Measurements from ENCODE around the gene GZMM. TPM values are rescaled to one million over a fixed set of nuclear protein-coding genes. Genes with fewer than 3 reads are reported as not detected.

The GZMM gene
- total RNA-seq, 2 experiments from 2014 or later, result 41.6 to 46.3 TPM

DNA sequence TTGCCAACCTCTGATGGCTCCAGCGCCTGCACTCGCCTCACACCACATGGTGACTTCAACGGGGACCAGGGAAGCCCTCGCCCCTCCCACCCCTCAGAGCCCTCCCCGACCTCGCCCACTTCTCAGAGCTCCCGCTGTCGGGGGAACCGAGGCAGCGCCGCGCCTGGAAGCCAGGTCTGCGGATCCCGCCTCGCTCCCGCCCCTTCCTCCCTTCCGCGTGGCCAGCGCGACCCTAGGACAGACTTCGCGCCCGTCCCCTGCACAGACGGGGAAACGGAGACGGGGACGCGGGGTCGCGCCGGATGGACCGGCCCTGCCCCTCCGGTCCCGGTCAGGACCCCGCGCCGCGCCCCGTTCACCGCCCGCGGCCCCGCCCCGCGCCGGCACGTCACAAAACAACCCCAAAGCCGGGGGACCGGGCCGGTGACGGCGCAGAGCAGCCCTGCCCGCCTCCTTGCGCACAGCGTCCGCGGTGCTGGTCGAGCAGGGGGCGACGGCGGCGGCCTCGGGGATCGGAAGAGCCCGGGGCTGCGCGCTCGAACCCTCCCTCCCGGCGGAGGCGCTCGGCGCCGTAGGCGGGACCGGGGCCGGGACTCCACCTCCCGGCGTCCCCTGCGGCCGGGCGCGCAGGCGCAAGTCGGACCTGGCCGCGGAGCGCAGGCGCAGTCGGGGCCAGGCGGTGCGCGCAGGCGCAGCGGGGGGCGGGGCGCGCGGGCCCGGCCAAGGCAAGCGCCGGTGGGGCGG is 12.7 kb upstream of the GZMM start:
- H3K27me3 ChIP-seq (ENCODE audit: control insufficient read depth in 1 of 2, insufficient read depth in 2 of 2, low read length in 2 of 2), result peaks cover 0 to 3% of the 10 kb centered on the region in 2 experiments
- H3K27ac ChIP-seq (ENCODE audit: low read depth in 1 of 2, low read length in 2 of 2), result peak overlapping the region; percentile 34 to 75
- peaks cover 45% of the 10 kb centered on the region for H3K4me1 ChIP-seq (ENCODE audit: insufficient read depth, low read length)
- no peaks in the 10 kb centered on the region for H3K9me3 Mint-ChIP-seq
- H3K4me3 Mint-ChIP-seq, result peak overlapping the region; percentile 87
- H3K27ac Mint-ChIP-seq, result peak overlapping the region; percentile 61
- TF ChIP-seq, protein P1, sequence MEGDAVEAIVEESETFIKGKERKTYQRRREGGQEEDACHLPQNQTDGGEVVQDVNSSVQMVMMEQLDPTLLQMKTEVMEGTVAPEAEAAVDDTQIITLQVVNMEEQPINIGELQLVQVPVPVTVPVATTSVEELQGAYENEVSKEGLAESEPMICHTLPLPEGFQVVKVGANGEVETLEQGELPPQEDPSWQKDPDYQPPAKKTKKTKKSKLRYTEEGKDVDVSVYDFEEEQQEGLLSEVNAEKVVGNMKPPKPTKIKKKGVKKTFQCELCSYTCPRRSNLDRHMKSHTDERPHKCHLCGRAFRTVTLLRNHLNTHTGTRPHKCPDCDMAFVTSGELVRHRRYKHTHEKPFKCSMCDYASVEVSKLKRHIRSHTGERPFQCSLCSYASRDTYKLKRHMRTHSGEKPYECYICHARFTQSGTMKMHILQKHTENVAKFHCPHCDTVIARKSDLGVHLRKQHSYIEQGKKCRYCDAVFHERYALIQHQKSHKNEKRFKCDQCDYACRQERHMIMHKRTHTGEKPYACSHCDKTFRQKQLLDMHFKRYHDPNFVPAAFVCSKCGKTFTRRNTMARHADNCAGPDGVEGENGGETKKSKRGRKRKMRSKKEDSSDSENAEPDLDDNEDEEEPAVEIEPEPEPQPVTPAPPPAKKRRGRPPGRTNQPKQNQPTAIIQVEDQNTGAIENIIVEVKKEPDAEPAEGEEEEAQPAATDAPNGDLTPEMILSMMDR (IDR thresholded peaks at IDR 0.05), result no peak
- H3K4me1 Mint-ChIP-seq (ENCODE audit: low read depth), result peaks cover 9% of the 10 kb centered on the region
- no peaks in the 10 kb centered on the region for H3K27me3 Mint-ChIP-seq
- peak; percentile 79 for ATAC-seq (ENCODE audit: poor library complexity)
- intact Hi-C loops (cut with DNase I, micrococcal nuclease), result loop anchor here (1.0 to 2.0 kb wide), 6 partner anchors 12 to 132 kb away; partner anchors contain the start of genes BSG (in 1 of the 2), RNF126 (in 1 of the 2) and TPGS1 (in 1 of the 2)
- peaks cover 8% of the 10 kb centered on the region for H3K36me3 Mint-ChIP-seq (ENCODE audit: low read depth)
- ChIA-PET CTCF (interaction anchor here (0.8 to 4.2 kb wide), 4 partner anchors 12 to 53 kb away, joined by 3 to 58 read pairs (median 8); partner anchors contain the start of gene TPGS1), POLR2A (interaction anchor here (0.7 to 6.0 kb wide), 14 partner anchors 10 to 558 kb away, joined by 3 to 75 read pairs (median 5); partner anchors contain the start of gene RNF126)
- peaks cover 12% of the 10 kb centered on the region for H3K36me3 ChIP-seq (ENCODE audit: insufficient read depth, low read length)
- H3K4me3 ChIP-seq (ENCODE audit: low read length), result peak overlapping the region; percentile 72
- DNase-seq, result peak; percentile 70 to 95 (median 88)
- peaks cover 0 to 5% of the 10 kb centered on the region in 2 experiments for H3K9me3 ChIP-seq (ENCODE audit: control insufficient read depth in 1 of 2, insufficient read depth in 1 of 2, low read length in 2 of 2)

DNA sequence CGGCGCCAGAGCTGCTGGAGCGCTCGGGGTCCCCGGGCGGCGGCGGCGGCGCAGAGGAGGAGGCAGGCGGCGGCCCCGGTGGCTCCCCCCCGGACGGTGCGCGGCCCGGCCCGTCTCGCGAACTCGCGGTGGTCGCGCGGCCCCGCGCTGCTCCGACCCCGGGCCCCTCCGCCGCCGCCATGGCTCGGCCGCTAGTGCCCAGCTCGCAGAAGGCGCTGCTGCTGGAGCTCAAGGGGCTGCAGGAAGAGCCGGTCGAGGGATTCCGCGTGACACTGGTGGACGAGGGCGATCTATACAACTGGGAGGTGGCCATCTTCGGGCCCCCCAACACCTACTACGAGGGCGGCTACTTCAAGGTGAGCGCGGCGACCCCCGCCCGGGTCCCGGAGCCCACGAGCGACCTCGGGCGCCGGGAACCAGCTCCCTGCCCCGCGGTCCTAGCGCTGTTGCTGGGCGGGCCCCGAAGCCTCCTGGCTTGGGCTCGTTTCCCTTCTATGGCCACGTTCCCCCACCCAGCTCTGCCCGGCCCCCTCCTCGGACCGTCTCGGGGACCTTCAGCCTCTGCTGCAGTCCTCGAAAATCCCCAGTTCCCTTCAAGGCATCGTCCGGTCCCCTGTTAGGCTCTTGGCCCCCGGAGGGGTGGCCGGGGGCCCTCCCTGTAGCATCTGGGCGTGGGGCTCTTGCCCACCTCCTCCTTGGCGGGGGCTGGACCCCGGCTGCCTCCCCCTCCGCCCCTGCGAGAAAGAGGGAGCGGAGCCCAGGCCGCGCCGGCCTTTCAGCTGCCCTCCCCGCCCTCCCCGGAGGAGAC is 11.9 kb upstream of the GZMM start, which contains the start of gene CDC34:
Gene CDC34 (plus strand): TSS at position 8 of the 808 bp plus-strand sequence. CDS start 172 bp downstream, at position 180.
- Histone ChIP-seq H3K4me1 (ENCODE audit: insufficient read depth, low read length) (peaks cover 45% of the 10 kb centered on the region), H3K36me3 (ENCODE audit: insufficient read depth, low read length) (peaks cover 19% of the 10 kb centered on the region), H3K4me3 (ENCODE audit: low read length) (peak within 1 kb of the TSS; percentile 87), H3K27me3 (ENCODE audit: control insufficient read depth in 1 of 2, insufficient read depth in 2 of 2, low read length in 2 of 2) (no peaks in the 10 kb centered on the region), H3K9me3 (ENCODE audit: control insufficient read depth in 1 of 2, insufficient read depth in 1 of 2, low read length in 2 of 2) (peaks cover 0 to 5% of the 10 kb centered on the region in 2 experiments), H3K27ac (ENCODE audit: low read depth in 1 of 2, low read length in 2 of 2) (peak within 1 kb of the TSS; percentile 34 to 75)
- Mint-ChIP-seq H3K36me3 (ENCODE audit: low read depth) (peaks cover 8% of the 10 kb centered on the region), H3K4me1 (ENCODE audit: low read depth) (peaks cover 9% of the 10 kb centered on the region), H3K27ac (peak within 1 kb of the TSS; percentile 78), H3K9me3 (no peaks in the 10 kb centered on the region), H3K27me3 (no peaks in the 10 kb centered on the region), H3K4me3 (peak within 1 kb of the TSS; percentile 87)
- TF ChIP-seq, protein P1 (IDR thresholded peaks at IDR 0.05), result no peak
- intact Hi-C loops (cut with DNase I, micrococcal nuclease), result loop anchor here (1.0 to 2.0 kb wide), 6 partner anchors 13 to 131 kb away; partner anchors contain the start of genes BSG (in 1 of the 2), RNF126 (in 1 of the 2) and TPGS1 (in 1 of the 2)
- DNase-seq, result no peak
- POLR2A ChIA-PET, result interaction anchor here (0.7 to 6.0 kb wide), 15 partner anchors 10 to 558 kb away, joined by 3 to 75 read pairs (median 5); partner anchors contain the start of genes GZMM and RNF126
- ATAC-seq (ENCODE audit: poor library complexity), result no peak
- CTCF ChIA-PET, result interaction anchor here (0.8 to 4.2 kb wide), 6 partner anchors 13 to 53 kb away, joined by 3 to 58 read pairs (median 4); partner anchors contain the start of gene TPGS1

All from CD4-positive, alpha-beta T cell (primary cell).